ENCODE results near the gene TPRG1. TPM values are rescaled to one million over a fixed set of nuclear protein-coding genes. Genes with fewer than 3 reads are reported as not detected.

TPRG1 gene
- total RNA-seq, 1 experiment from 2014 or later = 0.55 TPM

DNA sequence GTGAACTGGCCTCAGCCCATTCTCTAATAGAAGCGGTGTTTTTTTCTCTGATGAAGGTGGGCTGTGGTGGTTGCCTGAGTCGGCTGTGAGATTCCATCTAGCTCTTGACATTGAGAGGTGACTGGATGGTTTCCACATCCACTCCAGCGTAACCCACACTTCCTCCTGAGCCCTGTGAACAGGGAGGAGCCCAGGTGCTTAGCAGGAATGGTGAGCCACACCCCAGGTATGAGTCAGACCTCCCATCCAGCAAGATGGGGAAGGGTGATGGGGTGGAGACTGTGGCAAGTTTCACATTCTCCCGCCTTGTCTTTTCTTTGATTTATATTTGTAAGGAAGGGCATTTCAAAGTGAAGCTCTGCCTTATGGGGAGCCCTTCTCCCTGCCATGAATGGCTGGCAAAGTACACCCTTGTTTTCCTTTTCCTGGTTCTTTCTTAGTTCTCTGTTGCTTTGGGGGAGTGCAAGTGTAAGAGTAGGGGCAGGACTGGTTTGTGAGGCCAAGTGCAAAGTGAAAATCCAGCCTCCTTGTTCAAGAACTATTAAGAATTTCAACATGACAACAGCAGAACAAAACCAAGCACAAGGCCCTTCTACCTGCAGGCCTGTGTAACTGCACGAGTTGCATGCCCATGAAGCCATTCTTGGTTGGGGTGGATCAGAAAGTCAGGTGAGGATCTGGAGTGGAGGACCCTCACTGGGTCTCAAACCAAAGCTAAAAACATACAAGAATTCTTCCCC is 4.6 kb upstream of the TPRG1 start:
- no peak for TF ChIP-seq CBFB (CRISPR knock-in tag; IDR thresholded peaks at IDR 0.05; ENCODE audit: low read depth)
- TF ChIP-seq, protein P1, sequence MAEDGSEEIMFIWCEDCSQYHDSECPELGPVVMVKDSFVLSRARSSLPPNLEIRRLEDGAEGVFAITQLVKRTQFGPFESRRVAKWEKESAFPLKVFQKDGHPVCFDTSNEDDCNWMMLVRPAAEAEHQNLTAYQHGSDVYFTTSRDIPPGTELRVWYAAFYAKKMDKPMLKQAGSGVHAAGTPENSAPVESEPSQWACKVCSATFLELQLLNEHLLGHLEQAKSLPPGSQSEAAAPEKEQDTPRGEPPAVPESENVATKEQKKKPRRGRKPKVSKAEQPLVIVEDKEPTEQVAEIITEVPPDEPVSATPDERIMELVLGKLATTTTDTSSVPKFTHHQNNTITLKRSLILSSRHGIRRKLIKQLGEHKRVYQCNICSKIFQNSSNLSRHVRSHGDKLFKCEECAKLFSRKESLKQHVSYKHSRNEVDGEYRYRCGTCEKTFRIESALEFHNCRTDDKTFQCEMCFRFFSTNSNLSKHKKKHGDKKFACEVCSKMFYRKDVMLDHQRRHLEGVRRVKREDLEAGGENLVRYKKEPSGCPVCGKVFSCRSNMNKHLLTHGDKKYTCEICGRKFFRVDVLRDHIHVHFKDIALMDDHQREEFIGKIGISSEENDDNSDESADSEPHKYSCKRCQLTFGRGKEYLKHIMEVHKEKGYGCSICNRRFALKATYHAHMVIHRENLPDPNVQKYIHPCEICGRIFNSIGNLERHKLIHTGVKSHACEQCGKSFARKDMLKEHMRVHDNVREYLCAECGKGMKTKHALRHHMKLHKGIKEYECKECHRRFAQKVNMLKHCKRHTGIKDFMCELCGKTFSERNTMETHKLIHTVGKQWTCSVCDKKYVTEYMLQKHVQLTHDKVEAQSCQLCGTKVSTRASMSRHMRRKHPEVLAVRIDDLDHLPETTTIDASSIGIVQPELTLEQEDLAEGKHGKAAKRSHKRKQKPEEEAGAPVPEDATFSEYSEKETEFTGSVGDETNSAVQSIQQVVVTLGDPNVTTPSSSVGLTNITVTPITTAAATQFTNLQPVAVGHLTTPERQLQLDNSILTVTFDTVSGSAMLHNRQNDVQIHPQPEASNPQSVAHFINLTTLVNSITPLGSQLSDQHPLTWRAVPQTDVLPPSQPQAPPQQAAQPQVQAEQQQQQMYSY (CRISPR knock-in tag; IDR thresholded peaks at IDR 0.05) = peak; percentile 58
- no peak for DNase-seq (ENCODE audit: low spot score)
- Mint-ChIP-seq H3K4me3 (no peak overlapping the region), H3K27ac (no peak overlapping the region), H3K9me3 (no peaks in the 10 kb centered on the region), H3K36me3 (no peaks in the 10 kb centered on the region), H3K4me1 (peaks cover 15% of the 10 kb centered on the region), H3K27me3 (ENCODE audit: low read depth) (no peaks in the 10 kb centered on the region)
- ChIA-PET POLR2A (no interaction called here), CTCF (no interaction called here)
- no peak for ATAC-seq

DNA sequence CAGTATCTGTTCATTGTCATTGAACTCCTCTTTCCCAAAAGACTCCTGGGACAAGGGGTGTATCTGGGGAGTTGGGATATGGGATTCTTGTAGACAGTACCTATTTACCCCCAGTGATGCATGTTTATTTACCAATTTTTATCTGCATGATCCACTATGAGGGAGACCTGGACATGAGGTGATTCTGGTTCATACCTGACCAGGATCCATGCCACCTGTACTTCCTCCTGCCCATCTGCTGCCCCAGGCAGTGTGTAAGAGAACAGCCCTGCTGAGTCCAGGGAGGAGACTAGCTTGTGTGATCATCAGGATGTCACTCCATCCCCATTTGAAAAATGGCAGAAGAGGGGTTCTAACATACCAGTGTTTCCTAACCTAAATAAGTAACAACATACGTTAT is 3.1 kb upstream of the TPRG1 start:
- ATAC-seq (no peak), DNase-seq (ENCODE audit: low spot score) (no peak)
- Mint-ChIP-seq H3K9me3 (no peaks in the 10 kb centered on the region), H3K36me3 (no peaks in the 10 kb centered on the region), H3K27ac (no peak overlapping the region), H3K27me3 (ENCODE audit: low read depth) (no peaks in the 10 kb centered on the region), H3K4me3 (no peak overlapping the region), H3K4me1 (peaks cover 15% of the 10 kb centered on the region)
- TF ChIP-seq, protein P2, sequence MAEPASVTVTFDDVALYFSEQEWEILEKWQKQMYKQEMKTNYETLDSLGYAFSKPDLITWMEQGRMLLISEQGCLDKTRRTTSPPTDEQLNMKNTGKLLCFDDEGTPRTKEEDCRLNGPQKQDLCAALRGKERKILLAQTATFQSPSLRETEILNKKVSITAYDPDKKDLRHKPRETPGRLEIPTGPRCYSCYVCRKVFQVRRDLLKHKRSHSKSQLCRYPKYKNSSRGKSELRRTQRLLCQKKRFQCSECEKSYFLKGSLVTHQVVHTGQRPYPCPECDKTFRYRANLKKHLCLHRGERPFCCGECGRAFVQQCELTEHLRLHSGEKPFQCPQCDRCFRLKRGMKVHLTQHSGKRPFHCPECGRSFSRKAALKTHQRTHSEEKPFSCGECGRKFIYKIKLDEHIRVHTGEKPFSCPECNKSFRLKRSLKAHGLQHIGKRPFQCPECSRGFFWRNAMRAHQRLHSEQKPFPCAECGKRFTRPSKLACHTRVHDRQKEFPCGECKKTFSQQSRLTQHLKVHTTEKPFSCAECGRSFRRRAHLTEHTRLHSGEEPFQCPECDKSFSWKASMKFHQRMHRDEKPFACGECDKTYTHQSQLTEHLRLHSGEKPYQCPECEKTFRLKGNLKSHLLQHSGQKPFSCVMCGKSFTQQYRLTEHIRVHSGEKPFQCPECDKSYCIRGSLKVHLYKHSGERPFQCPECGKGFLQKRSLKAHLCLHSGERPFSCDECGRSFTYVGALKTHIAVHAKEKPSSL (CRISPR knock-in tag; conservative IDR thresholded peaks at IDR 0.05) = no peak
- TF ChIP-seq IRF2 (CRISPR knock-in tag; IDR thresholded peaks at IDR 0.05; ENCODE audit: borderline replicate concordance, low read depth) (no peak), ELF4 (CRISPR knock-in tag; IDR thresholded peaks at IDR 0.05; ENCODE audit: low read depth) (no peak), TEAD4 (CRISPR knock-in tag; IDR thresholded peaks at IDR 0.05) (no peak), NR2C2 (CRISPR knock-in tag; IDR thresholded peaks at IDR 0.05) (no peak)
- TF ChIP-seq, protein P3, sequence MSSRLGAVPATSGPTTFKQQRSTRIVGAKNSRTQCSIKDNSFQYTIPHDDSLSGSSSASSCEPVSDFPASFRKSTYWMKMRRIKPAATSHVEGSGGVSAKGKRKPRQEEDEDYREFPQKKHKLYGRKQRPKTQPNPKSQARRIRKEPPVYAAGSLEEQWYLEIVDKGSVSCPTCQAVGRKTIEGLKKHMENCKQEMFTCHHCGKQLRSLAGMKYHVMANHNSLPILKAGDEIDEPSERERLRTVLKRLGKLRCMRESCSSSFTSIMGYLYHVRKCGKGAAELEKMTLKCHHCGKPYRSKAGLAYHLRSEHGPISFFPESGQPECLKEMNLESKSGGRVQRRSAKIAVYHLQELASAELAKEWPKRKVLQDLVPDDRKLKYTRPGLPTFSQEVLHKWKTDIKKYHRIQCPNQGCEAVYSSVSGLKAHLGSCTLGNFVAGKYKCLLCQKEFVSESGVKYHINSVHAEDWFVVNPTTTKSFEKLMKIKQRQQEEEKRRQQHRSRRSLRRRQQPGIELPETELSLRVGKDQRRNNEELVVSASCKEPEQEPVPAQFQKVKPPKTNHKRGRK (CRISPR knock-in tag; IDR thresholded peaks at IDR 0.05; ENCODE audit: borderline replicate concordance) = no peak
- TF ChIP-seq, protein P4, sequence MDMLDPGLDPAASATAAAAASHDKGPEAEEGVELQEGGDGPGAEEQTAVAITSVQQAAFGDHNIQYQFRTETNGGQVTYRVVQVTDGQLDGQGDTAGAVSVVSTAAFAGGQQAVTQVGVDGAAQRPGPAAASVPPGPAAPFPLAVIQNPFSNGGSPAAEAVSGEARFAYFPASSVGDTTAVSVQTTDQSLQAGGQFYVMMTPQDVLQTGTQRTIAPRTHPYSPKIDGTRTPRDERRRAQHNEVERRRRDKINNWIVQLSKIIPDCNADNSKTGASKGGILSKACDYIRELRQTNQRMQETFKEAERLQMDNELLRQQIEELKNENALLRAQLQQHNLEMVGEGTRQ (CRISPR knock-in tag; IDR thresholded peaks at IDR 0.05) = no peak
- POLR2A ChIA-PET = no interaction called here
- CTCF ChIA-PET = interaction anchor here (0.6 to 2.2 kb wide), 3 partner anchors 20 to 306 kb away, joined by 3 to 15 read pairs (median 9); no protein-coding TSS in a partner anchor

DNA sequence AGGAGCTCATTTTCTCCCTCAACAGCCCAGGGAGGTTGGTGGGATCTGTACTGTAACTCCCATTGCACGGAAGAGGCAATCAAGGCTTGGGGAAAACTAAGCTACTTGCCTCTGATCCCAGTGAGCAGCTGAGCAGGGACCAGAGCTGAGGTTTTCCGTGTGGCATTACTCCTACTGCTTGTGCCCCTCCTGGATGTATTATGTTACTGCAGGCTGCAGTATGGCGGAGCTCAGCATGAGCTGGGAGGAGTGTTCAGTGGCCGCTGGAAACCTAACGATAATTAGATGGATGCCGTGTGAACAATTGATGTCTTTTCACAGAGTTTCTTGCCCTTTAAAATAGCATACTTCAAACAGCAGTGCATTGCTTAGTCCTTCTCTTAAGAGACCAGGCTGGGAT is 2.0 kb upstream of the TPRG1 start:
- TF ChIP-seq, protein P5, sequence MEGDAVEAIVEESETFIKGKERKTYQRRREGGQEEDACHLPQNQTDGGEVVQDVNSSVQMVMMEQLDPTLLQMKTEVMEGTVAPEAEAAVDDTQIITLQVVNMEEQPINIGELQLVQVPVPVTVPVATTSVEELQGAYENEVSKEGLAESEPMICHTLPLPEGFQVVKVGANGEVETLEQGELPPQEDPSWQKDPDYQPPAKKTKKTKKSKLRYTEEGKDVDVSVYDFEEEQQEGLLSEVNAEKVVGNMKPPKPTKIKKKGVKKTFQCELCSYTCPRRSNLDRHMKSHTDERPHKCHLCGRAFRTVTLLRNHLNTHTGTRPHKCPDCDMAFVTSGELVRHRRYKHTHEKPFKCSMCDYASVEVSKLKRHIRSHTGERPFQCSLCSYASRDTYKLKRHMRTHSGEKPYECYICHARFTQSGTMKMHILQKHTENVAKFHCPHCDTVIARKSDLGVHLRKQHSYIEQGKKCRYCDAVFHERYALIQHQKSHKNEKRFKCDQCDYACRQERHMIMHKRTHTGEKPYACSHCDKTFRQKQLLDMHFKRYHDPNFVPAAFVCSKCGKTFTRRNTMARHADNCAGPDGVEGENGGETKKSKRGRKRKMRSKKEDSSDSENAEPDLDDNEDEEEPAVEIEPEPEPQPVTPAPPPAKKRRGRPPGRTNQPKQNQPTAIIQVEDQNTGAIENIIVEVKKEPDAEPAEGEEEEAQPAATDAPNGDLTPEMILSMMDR (IDR thresholded peaks at IDR 0.05) = peak; percentile 57
- TF ChIP-seq ZBTB21 (CRISPR knock-in tag; IDR thresholded peaks at IDR 0.05; ENCODE audit: borderline replicate concordance) = no peak
- POLR2A ChIA-PET = no interaction called here
- H3K27me3 Mint-ChIP-seq (ENCODE audit: low read depth) = no peaks in the 10 kb centered on the region
- no peaks in the 10 kb centered on the region for H3K9me3 Mint-ChIP-seq
- CTCF ChIA-PET = interaction anchor here (0.6 to 2.2 kb wide), 20 partner anchors 9 to 1695 kb away, joined by 3 to 15 read pairs (median 4); no protein-coding TSS in a partner anchor
- H3K4me1 Mint-ChIP-seq = peaks cover 15% of the 10 kb centered on the region
- H3K36me3 Mint-ChIP-seq = no peaks in the 10 kb centered on the region
- H3K27ac Mint-ChIP-seq = no peak overlapping the region
- H3K4me3 Mint-ChIP-seq = no peak overlapping the region
- DNase-seq (ENCODE audit: low spot score) = peak; percentile 36
- peak; percentile 97 for ATAC-seq
